ENCODE data around the gene SLC44A5.

The SLC44A5 gene

GRCh38 chr1:75588779-75589475 lies 22.0 kb downstream of the SLC44A5 start:
- DNase-seq = no peak

- no peak for DNase-seq
These were observed 23.2 kb downstream of the SLC44A5 start for GRCh38 chr1:75587692-75588091.

GRCh38 chr1:75583282-75583681 lies 27.6 kb downstream of the SLC44A5 start:
- DNase-seq = no peak

GRCh38 chr1:75582725-75583261 lies 28.1 kb downstream of the SLC44A5 start:
- DNase-seq = no peak

GRCh38 chr1:75579046-75579445 lies 31.9 kb downstream of the SLC44A5 start:
- no peak for DNase-seq

GRCh38 chr1:75575837-75576236 lies 35.1 kb downstream of the SLC44A5 start:
- DNase-seq = no peak

GRCh38 chr1:75567191-75567590 lies 43.7 kb downstream of the SLC44A5 start:
- DNase-seq = no peak

GRCh38 chr1:75559800-75560199 lies 51.1 kb downstream of the SLC44A5 start:
- no peak for DNase-seq

GRCh38 chr1:75559136-75559535 lies 51.8 kb downstream of the SLC44A5 start:
- DNase-seq = no peak

- no peak for DNase-seq
These were observed 56.0 kb downstream of the SLC44A5 start for GRCh38 chr1:75554870-75555269.

- DNase-seq = no peak
These were observed 56.7 kb downstream of the SLC44A5 start for GRCh38 chr1:75554181-75554580.

- DNase-seq = no peak
These were observed 60.4 kb downstream of the SLC44A5 start for GRCh38 chr1:75550559-75550958.

- no peak for DNase-seq
These were observed 62.0 kb downstream of the SLC44A5 start for GRCh38 chr1:75548721-75549480.

- no peak for DNase-seq
These were observed 67.2 kb downstream of the SLC44A5 start for GRCh38 chr1:75543705-75544104.

GRCh38 chr1:75542818-75543570 lies 67.9 kb downstream of the SLC44A5 start:
- no peak for DNase-seq

GRCh38 chr1:75539230-75540116 lies 71.4 kb downstream of the SLC44A5 start:
- DNase-seq = no peak

GRCh38 chr1:75533085-75533484 lies 77.8 kb downstream of the SLC44A5 start:
- no peak for DNase-seq

- DNase-seq = no peak
These were observed 79.3 kb downstream of the SLC44A5 start for GRCh38 chr1:75531570-75531969.

- no peak for DNase-seq
These were observed 81.4 kb downstream of the SLC44A5 start for GRCh38 chr1:75529488-75529887.

GRCh38 chr1:75528001-75528400 lies 82.9 kb downstream of the SLC44A5 start:
- DNase-seq = no peak

GRCh38 chr1:75522389-75522788 lies 88.5 kb downstream of the SLC44A5 start:
- no peak for DNase-seq

- no peak for DNase-seq
These were observed 89.3 kb downstream of the SLC44A5 start for GRCh38 chr1:75521658-75522057.
